CD8-positive, alpha-beta memory T cell (primary cell): ENCODE data around the gene RARB. TPM values are rescaled to one million over a fixed set of nuclear protein-coding genes. Genes with fewer than 3 reads are reported as not detected.

Experiments
- CTCF ChIA-PET: fragments of 350-600 bp; sonication (Branson Sonifier 250); formaldehyde crosslinking; loops from one replicate; lab custom pipeline; 2021; ENCODE audit warnings: antibody characterized with exemption; lab: Charles Lee
- POLR2A ChIA-PET: fragments of 350-600 bp; sonication (Branson Sonifier 250); formaldehyde crosslinking; loops from one replicate; lab custom pipeline; 2021; ENCODE audit warnings: antibody characterized with exemption; lab: Charles Lee
- DNase-seq, 5 donors: peaks; one replicate each; pipeline versions ENCODE4 v3.0.0 to v3.0.0-alpha.2; 2020 to 2022; ENCODE audit warnings: mixed read lengths in 1 of 5
- H3K27ac ChIP-seq: one replicate; pipeline ENCODE4 v1.7.0; 2013; ENCODE audit warnings: low read depth, mild to moderate bottlenecking, low read length, moderate library complexity
- H3K27me3 ChIP-seq: 2 replicates; pipeline ENCODE4 v1.7.0; 2013; ENCODE audit warnings: low read length, mild to moderate bottlenecking; ENCODE audit not compliant: insufficient read depth, poor library complexity, severe bottlenecking
- H3K36me3 ChIP-seq: 2 replicates; pipeline ENCODE4 v1.7.0; 2013; ENCODE audit warnings: mild to moderate bottlenecking, low read length, moderate library complexity; ENCODE audit not compliant: insufficient read depth
- H3K4me1 ChIP-seq: 2 replicates; pipeline ENCODE4 v1.7.0; 2013; ENCODE audit warnings: mild to moderate bottlenecking, low read length, moderate library complexity; ENCODE audit not compliant: insufficient read depth
- H3K4me3 ChIP-seq: 2 replicates; pipeline ENCODE4 v1.7.0; 2013; ENCODE audit warnings: mild to moderate bottlenecking, low read length
- H3K9me3 ChIP-seq: 2 replicates; pipeline ENCODE4 v1.7.0; 2013; ENCODE audit warnings: mild to moderate bottlenecking, low read length
- H3K27ac Mint-ChIP-seq, 8 donors: one replicate each; pipeline ENCODE4 v1.8.0; 2020 to 2021; ENCODE audit warnings: mixed read lengths in 8 of 8, mild to moderate bottlenecking in 6 of 8, inconsistent platforms in 3 of 8, moderate library complexity in 3 of 8
- H3K27me3 Mint-ChIP-seq, 2 donors: one replicate each; pipeline ENCODE4 v1.8.0; 2020 to 2021; ENCODE audit warnings: mixed read lengths in 2 of 2, mild to moderate bottlenecking in 1 of 2, moderate library complexity in 1 of 2
- H3K36me3 Mint-ChIP-seq, 3 donors: one replicate each; pipeline ENCODE4 v1.8.0; 2020 to 2021; ENCODE audit warnings: mixed read lengths in 3 of 3, inconsistent platforms in 1 of 3, mild to moderate bottlenecking in 1 of 3
- H3K4me1 Mint-ChIP-seq, 3 donors: one replicate each; pipeline ENCODE4 v1.8.0; 2020 to 2021; ENCODE audit warnings: mixed read lengths in 3 of 3, inconsistent platforms in 1 of 3, mild to moderate bottlenecking in 1 of 3
- H3K4me3 Mint-ChIP-seq, 7 donors: one replicate each; pipeline ENCODE4 v1.8.0; 2020 to 2021; ENCODE audit warnings: mixed read lengths in 7 of 7, mild to moderate bottlenecking in 6 of 7, moderate library complexity in 4 of 7, inconsistent platforms in 2 of 7
- H3K9me3 Mint-ChIP-seq, 5 donors: one replicate each; pipeline ENCODE4 v1.8.0; 2020 to 2022; ENCODE audit warnings: mixed read lengths in 5 of 5, mild to moderate bottlenecking in 3 of 5, moderate library complexity in 2 of 5, inconsistent platforms in 1 of 5
- polyA plus RNA-seq: library from polyadenylated mRNA; unstranded; fragments of 300-500 nt; fragmentation: Illumina TruSeq; gene quantifications from one replicate; pipeline ENCODE4 v1.2.3, GENCODE V29; 2021
- total RNA-seq, 2 experiments: library from RNA; stranded (reverse); gene quantifications; one replicate each; pipeline ENCODE4 v1.2.3, GENCODE V29; 2021

RARB gene
- total and polyA plus RNA-seq, 3 experiments from 2014 or later, result not detected

GRCh38 chr3:25527336-25527735 is 99.3 kb downstream of the RARB start:
- POLR2A ChIA-PET, result no interaction called here
- no peak overlapping the region for H3K4me3 ChIP-seq
- Mint-ChIP-seq H3K36me3 (no peaks in the 10 kb centered on the region), H3K27ac (no peak overlapping the region), H3K4me3 (no peak overlapping the region), H3K9me3 (peaks cover 9 to 15% (median 12%) of the 10 kb centered on the region in 5 donors), H3K27me3 (peaks cover 5 to 17% of the 10 kb centered on the region in 2 donors), H3K4me1 (no peaks in the 10 kb centered on the region)
- no peaks in the 10 kb centered on the region for H3K4me1 ChIP-seq
- H3K9me3 ChIP-seq, result no peaks in the 10 kb centered on the region
- DNase-seq, result no peak
- no peaks in the 10 kb centered on the region for H3K27me3 ChIP-seq
- H3K36me3 ChIP-seq, result no peaks in the 10 kb centered on the region
- no peak overlapping the region for H3K27ac ChIP-seq
- CTCF ChIA-PET, result no interaction called here

- POLR2A ChIA-PET, result no interaction called here
- CTCF ChIA-PET, result no interaction called here
- no peaks in the 10 kb centered on the region for H3K27me3 ChIP-seq
- H3K4me3 ChIP-seq, result no peak overlapping the region
- peaks cover 10 to 16% (median 13%) of the 10 kb centered on the region in 5 donors for H3K9me3 Mint-ChIP-seq
- no peak overlapping the region for H3K27ac ChIP-seq
- H3K4me1 Mint-ChIP-seq, result no peaks in the 10 kb centered on the region
- no peak for DNase-seq
- H3K27me3 Mint-ChIP-seq, result peaks cover 4 to 17% of the 10 kb centered on the region in 2 donors
- H3K36me3 ChIP-seq, result no peaks in the 10 kb centered on the region
- no peaks in the 10 kb centered on the region for H3K9me3 ChIP-seq
- H3K36me3 Mint-ChIP-seq, result no peaks in the 10 kb centered on the region
- H3K4me1 ChIP-seq, result no peaks in the 10 kb centered on the region
- H3K4me3 Mint-ChIP-seq, result no peak overlapping the region
- H3K27ac Mint-ChIP-seq, result no peak overlapping the region
These were observed 99.7 kb downstream of the RARB start for GRCh38 chr3:25527801-25528200.

GRCh38 chr3:25531971-25532370 is 103.9 kb downstream of the RARB start:
- H3K27me3 ChIP-seq, result no peaks in the 10 kb centered on the region
- H3K36me3 Mint-ChIP-seq, result no peaks in the 10 kb centered on the region
- peaks cover 10 to 16% (median 14%) of the 10 kb centered on the region in 5 donors for H3K9me3 Mint-ChIP-seq
- no peaks in the 10 kb centered on the region for H3K4me1 ChIP-seq
- H3K9me3 ChIP-seq, result no peaks in the 10 kb centered on the region
- H3K36me3 ChIP-seq, result no peaks in the 10 kb centered on the region
- CTCF ChIA-PET, result no interaction called here
- no peak for DNase-seq
- no peak overlapping the region for H3K27ac ChIP-seq
- POLR2A ChIA-PET, result no interaction called here
- no peaks in the 10 kb centered on the region for H3K4me1 Mint-ChIP-seq
- no peak overlapping the region for H3K4me3 Mint-ChIP-seq
- H3K27me3 Mint-ChIP-seq, result peaks cover 3 to 12% of the 10 kb centered on the region in 2 donors
- no peak overlapping the region for H3K27ac Mint-ChIP-seq
- no peak overlapping the region for H3K4me3 ChIP-seq

- Mint-ChIP-seq H3K27ac (no peak overlapping the region), H3K36me3 (no peaks in the 10 kb centered on the region), H3K4me3 (no peak overlapping the region), H3K27me3 (peaks cover 3 to 12% of the 10 kb centered on the region in 2 donors), H3K9me3 (peaks cover 10 to 16% (median 14%) of the 10 kb centered on the region in 5 donors), H3K4me1 (no peaks in the 10 kb centered on the region)
- H3K27ac ChIP-seq, result no peak overlapping the region
- no peaks in the 10 kb centered on the region for H3K9me3 ChIP-seq
- POLR2A ChIA-PET, result no interaction called here
- H3K36me3 ChIP-seq, result no peaks in the 10 kb centered on the region
- CTCF ChIA-PET, result no interaction called here
- H3K27me3 ChIP-seq, result no peaks in the 10 kb centered on the region
- no peaks in the 10 kb centered on the region for H3K4me1 ChIP-seq
- no peak for DNase-seq
- no peak overlapping the region for H3K4me3 ChIP-seq
These were observed 104.5 kb downstream of the RARB start for GRCh38 chr3:25532431-25533162.

DNA sequence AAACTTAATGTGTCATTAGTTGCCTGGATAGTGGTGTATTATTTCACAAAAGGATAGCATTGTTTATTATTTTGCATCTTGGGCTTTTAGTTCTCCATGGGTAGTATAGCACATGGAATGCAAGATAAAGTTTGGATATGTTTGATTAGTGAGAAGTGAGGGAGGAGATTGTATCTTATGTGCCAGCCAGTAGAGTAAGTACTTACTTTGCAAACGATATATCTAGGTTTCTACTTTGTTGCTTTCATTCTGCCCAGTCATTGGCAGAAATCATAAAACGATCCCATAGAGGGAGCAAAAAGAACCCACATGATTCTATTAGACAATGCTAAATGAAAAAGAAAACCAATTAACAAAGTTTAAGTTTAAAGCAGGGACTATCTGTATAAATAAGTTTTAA is 105.3 kb downstream of the RARB start:
- H3K27me3 Mint-ChIP-seq, result peaks cover 3 to 8% of the 10 kb centered on the region in 2 donors
- H3K9me3 Mint-ChIP-seq, result peaks cover 10 to 16% (median 13%) of the 10 kb centered on the region in 5 donors
- H3K4me1 Mint-ChIP-seq, result no peaks in the 10 kb centered on the region
- no peaks in the 10 kb centered on the region for H3K36me3 Mint-ChIP-seq
- H3K4me3 ChIP-seq, result no peak overlapping the region
- POLR2A ChIA-PET, result no interaction called here
- CTCF ChIA-PET, result no interaction called here
- H3K36me3 ChIP-seq, result no peaks in the 10 kb centered on the region
- H3K27me3 ChIP-seq, result no peaks in the 10 kb centered on the region
- no peak overlapping the region for H3K27ac Mint-ChIP-seq
- no peak overlapping the region for H3K27ac ChIP-seq
- no peaks in the 10 kb centered on the region for H3K9me3 ChIP-seq
- no peak overlapping the region for H3K4me3 Mint-ChIP-seq
- H3K4me1 ChIP-seq, result no peaks in the 10 kb centered on the region
- no peak for DNase-seq

GRCh38 chr3:25534007-25534406 is 105.9 kb downstream of the RARB start:
- no peaks in the 10 kb centered on the region for H3K27me3 ChIP-seq
- H3K4me3 ChIP-seq, result no peak overlapping the region
- H3K27me3 Mint-ChIP-seq, result peaks cover 3 to 8% of the 10 kb centered on the region in 2 donors
- no peaks in the 10 kb centered on the region for H3K4me1 ChIP-seq
- H3K4me1 Mint-ChIP-seq, result no peaks in the 10 kb centered on the region
- no peak overlapping the region for H3K27ac ChIP-seq
- H3K4me3 Mint-ChIP-seq, result no peak overlapping the region
- H3K9me3 Mint-ChIP-seq, result peaks cover 10 to 16% (median 13%) of the 10 kb centered on the region in 5 donors
- no peaks in the 10 kb centered on the region for H3K36me3 Mint-ChIP-seq
- no peaks in the 10 kb centered on the region for H3K36me3 ChIP-seq
- ChIA-PET CTCF (no interaction called here), POLR2A (no interaction called here)
- no peak for DNase-seq
- no peaks in the 10 kb centered on the region for H3K9me3 ChIP-seq
- H3K27ac Mint-ChIP-seq, result no peak overlapping the region

DNA sequence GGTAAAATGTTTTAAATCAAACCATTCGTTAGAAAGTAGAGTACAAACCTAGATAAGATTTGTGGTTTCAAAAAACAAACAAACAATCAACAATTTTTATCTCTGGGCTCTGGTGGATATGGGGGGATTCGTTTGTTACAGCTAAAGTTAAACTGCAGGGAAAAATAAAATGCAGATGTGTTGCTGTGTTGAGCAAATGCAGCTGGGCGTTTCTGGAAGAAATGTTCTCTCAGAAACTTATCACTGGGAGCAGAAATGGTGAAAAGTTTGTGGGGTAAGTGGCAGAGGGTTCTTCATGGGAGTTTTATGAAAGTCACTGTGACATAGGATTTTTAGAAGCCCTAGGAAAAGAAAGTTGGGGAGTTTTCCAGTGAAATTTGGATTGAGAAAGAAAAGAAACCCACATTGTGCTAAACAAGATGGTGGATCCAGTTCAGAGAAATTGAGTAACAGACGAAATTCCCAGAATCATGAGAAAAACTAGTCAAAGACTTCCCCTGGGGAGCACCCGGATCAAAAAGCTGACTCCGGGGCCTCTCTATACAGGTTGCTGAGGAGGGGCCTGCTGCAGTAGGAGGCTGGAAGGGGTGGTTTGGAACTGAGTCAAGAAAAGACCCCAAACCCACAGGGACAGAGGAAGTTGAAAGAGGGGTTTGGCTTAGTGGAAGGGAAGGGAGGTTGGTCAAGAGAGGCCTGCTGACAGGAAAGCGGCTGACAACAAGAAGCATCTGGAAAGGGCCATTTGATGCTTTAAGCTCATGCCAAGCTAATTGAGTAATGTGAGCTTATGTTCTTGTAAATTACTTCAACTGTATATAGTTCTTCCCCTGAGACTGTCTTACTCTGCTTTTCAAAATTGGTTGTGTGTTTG is 108.7 kb downstream of the RARB start:
- ChIA-PET CTCF (no interaction called here), POLR2A (no interaction called here)
- no peak overlapping the region for H3K27ac ChIP-seq
- no peak overlapping the region for H3K4me3 ChIP-seq
- no peaks in the 10 kb centered on the region for H3K4me1 ChIP-seq
- no peaks in the 10 kb centered on the region for H3K27me3 ChIP-seq
- no peaks in the 10 kb centered on the region for H3K36me3 Mint-ChIP-seq
- no peaks in the 10 kb centered on the region for H3K4me1 Mint-ChIP-seq
- no peak for DNase-seq
- no peaks in the 10 kb centered on the region for H3K36me3 ChIP-seq
- H3K27ac Mint-ChIP-seq, result no peak overlapping the region
- no peak overlapping the region for H3K4me3 Mint-ChIP-seq
- H3K27me3 Mint-ChIP-seq, result peaks cover 3 to 5% of the 10 kb centered on the region in 2 donors
- peaks cover 4 to 11% (median 7%) of the 10 kb centered on the region in 5 donors for H3K9me3 Mint-ChIP-seq
- no peaks in the 10 kb centered on the region for H3K9me3 ChIP-seq

GRCh38 chr3:25537516-25537915 is 109.5 kb downstream of the RARB start:
- H3K4me1 Mint-ChIP-seq, result no peaks in the 10 kb centered on the region
- H3K27me3 ChIP-seq, result no peaks in the 10 kb centered on the region

More at GRCh38 chr3:25537516-25537915, 109.5 kb downstream of the RARB start:
- Histone ChIP-seq H3K27ac (no peak overlapping the region), H3K9me3 (no peaks in the 10 kb centered on the region), H3K36me3 (no peaks in the 10 kb centered on the region), H3K4me1 (no peaks in the 10 kb centered on the region), H3K4me3 (no peak overlapping the region)
- ChIA-PET CTCF (no interaction called here), POLR2A (no interaction called here)
- no peaks in the 10 kb centered on the region for H3K36me3 Mint-ChIP-seq
- no peak overlapping the region for H3K27ac Mint-ChIP-seq
- DNase-seq, result no peak
- no peak overlapping the region for H3K4me3 Mint-ChIP-seq
- H3K9me3 Mint-ChIP-seq, result peaks cover 0 to 3% (median 0%) of the 10 kb centered on the region in 5 donors
- H3K27me3 Mint-ChIP-seq, result peaks cover 3 to 6% of the 10 kb centered on the region in 2 donors
